GM23248 (cell line): Measurements from ENCODE around the gene DENND1C. TPM values are rescaled to one million over a fixed set of nuclear protein-coding genes. Genes with fewer than 3 reads are reported as not detected.

Experiments
- DNase-seq: peaks from one replicate; pipeline ENCODE4 v3.0.0-alpha.2; 2015
- H2AFZ ChIP-seq: fragments of 200-600 bp; sonication (generic); 2 replicates; pipeline ENCODE4 v1.6.1; 2016; ENCODE audit warnings: antibody characterized with exemption
- H3F3A ChIP-seq: fragments of 200-600 bp; sonication (generic); 2 replicates; pipeline ENCODE4 v1.6.1; 2016; ENCODE audit warnings: mild to moderate bottlenecking, antibody characterized with exemption, mixed run types; ENCODE audit not compliant: insufficient read depth
- H3K27ac ChIP-seq: fragments of 200-600 bp; sonication (generic); 2 replicates; pipeline ENCODE4 v1.5.1; 2016; ENCODE audit warnings: mild to moderate bottlenecking
- H3K27me3 ChIP-seq: fragments of 200-600 bp; sonication (generic); replicated peaks from 2 replicates; pipeline ENCODE4 v1.6.1; 2016; ENCODE audit warnings: mild to moderate bottlenecking; ENCODE audit not compliant: insufficient read depth
- H3K36me3 ChIP-seq: fragments of 200-600 bp; sonication (generic); 2 replicates; pipeline ENCODE4 v1.6.1; 2016; ENCODE audit warnings: low read depth, mild to moderate bottlenecking
- H3K4me1 ChIP-seq: fragments of 200-600 bp; sonication (generic); 2 replicates; pipeline ENCODE4 v1.6.1; 2016; ENCODE audit warnings: mild to moderate bottlenecking; ENCODE audit not compliant: insufficient read depth
- H3K4me2 ChIP-seq: fragments of 200-600 bp; sonication (generic); one replicate; pipeline ENCODE4 v1.6.1; 2016; ENCODE audit warnings: mild to moderate bottlenecking; ENCODE audit not compliant: unreplicated experiment
- H3K4me3 ChIP-seq: fragments of 200-600 bp; sonication (generic); 2 replicates; pipeline ENCODE4 v1.5.1; 2016; ENCODE audit warnings: mild to moderate bottlenecking
- H3K79me2 ChIP-seq: fragments of 200-600 bp; sonication (generic); 2 replicates; pipeline ENCODE4 v1.6.1; 2016; ENCODE audit warnings: mild to moderate bottlenecking; ENCODE audit not compliant: insufficient read depth
- H3K9ac ChIP-seq: fragments of 200-600 bp; sonication (generic); 2 replicates; pipeline ENCODE4 v1.6.1; 2016; ENCODE audit warnings: mild to moderate bottlenecking
- H3K9me2 ChIP-seq: fragments of 200-600 bp; sonication (generic); 2 replicates; pipeline ENCODE4 v1.6.1; 2016; ENCODE audit warnings: mixed run types, mild to moderate bottlenecking, moderate library complexity; ENCODE audit not compliant: insufficient read depth
- H3K9me3 ChIP-seq: fragments of 200-600 bp; sonication (generic); one replicate; pipeline ENCODE4 v1.6.1; 2017; ENCODE audit warnings: low read depth
- H4K20me1 ChIP-seq: fragments of 200-600 bp; sonication (generic); 2 replicates; pipeline ENCODE4 v1.6.0; 2016; ENCODE audit not compliant: insufficient read depth
- EZH2 ChIP-seq: fragments of 200-600 bp; sonication (generic); IDR thresholded peaks from 2 replicates; pipeline ENCODE4 v1.6.1; 2018; ENCODE audit warnings: antibody characterized with exemption, mild to moderate bottlenecking; ENCODE audit not compliant: insufficient read depth, poor library complexity, severe bottlenecking
- EZH2phosphoT487 ChIP-seq: fragments of 200-600 bp; sonication (generic); IDR thresholded peaks from 2 replicates; pipeline ENCODE4 v1.6.1; 2018; ENCODE audit warnings: antibody characterized with exemption, moderate library complexity, mild to moderate bottlenecking, low read depth; ENCODE audit not compliant: insufficient read depth
- WGBS, 2 experiments: methylation state at CpG; one replicate each; pipeline ENCODE4 v1.1.6; 2015 to 2017; ENCODE audit warnings: low lambda C conversion rate in 2 of 2, low coverage in 1 of 2; ENCODE audit errors: missing lambda C conversion rate in 2 of 2; 5-methylcytosine and 5-hydroxymethylcytosine counted together
- in situ Hi-C: fragments of 300-500 bp; cut with MboI; formaldehyde crosslinking; loops from 2 replicates; pipeline ENCODE4 v1.15.0; 2020
- polyA plus RNA-seq: library from polyadenylated mRNA; unstranded; fragments of >200 nt; fragmentation: Nextera tagmentation; extraction: Ambion mirVana; gene quantifications from 2 replicates; pipeline ENCODE4 v1.2.1, GENCODE V29; 2016
- small RNA-seq: library from RNA; depleted of rRNA; stranded (forward); fragments of <200 nt; gene quantifications from one replicate; pipeline ENCODE3, GENCODE V24; 2014; ENCODE audit warnings: low read depth, low replicate concordance
- total RNA-seq: library from RNA; depleted of rRNA; stranded (reverse); fragments of >200 nt; shearing (Covaris generic); gene quantifications from 2 replicates; pipeline ENCODE4 v1.2.3, GENCODE V29; 2014; rRNA removed

DENND1C gene
- total and polyA plus RNA-seq, 2 experiments from 2014 or later = not detected

GRCh38 chr19:6421075-6422014 lies 60.2 kb downstream of the DENND1C start:
- no peak for DNase-seq
- H3K4me3 ChIP-seq = no peak overlapping the region
- peaks cover 11% of the 10 kb centered on the region for H4K20me1 ChIP-seq

DNA sequence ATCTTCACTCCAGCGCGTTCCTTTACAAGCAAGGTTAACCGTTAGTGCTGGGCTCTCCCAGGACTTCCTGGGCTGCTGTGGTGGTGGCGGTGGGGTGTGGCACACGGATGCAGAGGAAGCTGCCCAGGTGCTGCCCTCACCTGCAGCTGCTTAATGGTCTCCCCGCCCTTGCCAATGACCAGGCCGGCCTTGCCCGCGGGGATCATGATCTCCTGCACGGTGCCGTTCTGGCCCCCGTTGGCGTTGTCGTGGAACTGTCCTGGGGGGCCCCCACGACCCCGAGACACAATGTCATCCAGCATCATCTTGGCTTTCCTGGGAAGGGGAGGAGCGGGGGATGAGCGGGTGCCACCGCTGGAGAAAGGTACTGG lies 63.0 kb downstream of the DENND1C start:
- H3K9ac ChIP-seq = no peak overlapping the region
- H3K9me3 ChIP-seq = no peaks in the 10 kb centered on the region
- no peak overlapping the region for H2AFZ ChIP-seq
- H3K27me3 ChIP-seq = no peaks in the 10 kb centered on the region
- H3K4me3 ChIP-seq = no peak overlapping the region
- peaks cover 62% of the 10 kb centered on the region for H3K79me2 ChIP-seq
- peaks cover 12% of the 10 kb centered on the region; the same call in 1 of the 2 replicates for H3K36me3 ChIP-seq
- peaks cover 12% of the 10 kb centered on the region for H3K4me1 ChIP-seq
- no peak for TF ChIP-seq EZH2
- no peak for TF ChIP-seq EZH2phosphoT487
- DNase-seq = no peak
- no peaks in the 10 kb centered on the region; the same call in 1 of the 2 replicates for H3F3A ChIP-seq
- H4K20me1 ChIP-seq = peaks cover 11% of the 10 kb centered on the region
- in situ Hi-C loops = no loop called here
- no peak overlapping the region for H3K4me2 ChIP-seq
- no peak overlapping the region for H3K27ac ChIP-seq
- no peaks in the 10 kb centered on the region for H3K9me2 ChIP-seq
- 91 to 95% methylated on average over 18 to 19 of the region's 19 CpGs for WGBS, 2 experiments

More at GRCh38 chr19:6421075-6422014, 60.2 kb downstream of the DENND1C start:
- peaks cover 68% of the 10 kb centered on the region for H3K79me2 ChIP-seq
- H3K9me3 ChIP-seq = no peaks in the 10 kb centered on the region
- peak overlapping the region; percentile 94 for H3K9ac ChIP-seq
- WGBS, 2 experiments = 78 to 81% methylated on average over 19 to 20 of the region's 20 CpGs
- no peaks in the 10 kb centered on the region; the same call in 1 of the 2 replicates for H3F3A ChIP-seq
- no peak overlapping the region for H3K27ac ChIP-seq
- in situ Hi-C loops = no loop called here
- no peak overlapping the region for H3K4me2 ChIP-seq
- peaks cover 12% of the 10 kb centered on the region for H3K4me1 ChIP-seq
- no peak overlapping the region for H2AFZ ChIP-seq
- no peak for TF ChIP-seq EZH2
- TF ChIP-seq EZH2phosphoT487 = no peak
- no peaks in the 10 kb centered on the region for H3K9me2 ChIP-seq
- peaks cover 12% of the 10 kb centered on the region; the same call in 1 of the 2 replicates for H3K36me3 ChIP-seq
- no peaks in the 10 kb centered on the region for H3K27me3 ChIP-seq

- Histone ChIP-seq H3K27ac (no peak overlapping the region), H3K4me3 (no peak overlapping the region), H3K9ac (no peak overlapping the region), H3K4me1 (peaks cover 10% of the 10 kb centered on the region), H3K4me2 (no peak overlapping the region), H3K9me2 (no peaks in the 10 kb centered on the region), H4K20me1 (peaks cover 10% of the 10 kb centered on the region), H3K36me3 (peaks cover 16% of the 10 kb centered on the region), H3K27me3 (no peaks in the 10 kb centered on the region), H3K79me2 (peaks cover 56% of the 10 kb centered on the region), H2AFZ (no peak overlapping the region), H3F3A (no peaks in the 10 kb centered on the region; the same call in 1 of the 2 replicates), H3K9me3 (no peaks in the 10 kb centered on the region)
- in situ Hi-C loops = no loop called here
- no peak for TF ChIP-seq EZH2phosphoT487
- DNase-seq = peak; percentile 38
- 87 to 89% methylated on average over 31 to 33 of the region's 33 CpGs for WGBS, 2 experiments
Measured at GRCh38 chr19:6417713-6418561, 63.6 kb downstream of the DENND1C start.

Small RNA genes lying within 50 kb of the gene (small RNA-seq; reads per million reads assigned to genes)
- gene AC010503.2 = not detected

Other genes starting within 250 kb of the DENND1C start
- 17.3 and 19.1 TPM in 2 replicates for gene MLLT1, start 201.8 kb downstream of the DENND1C start, total RNA-seq
- gene MLLT1, start 201.8 kb downstream of the DENND1C start, polyA plus RNA-seq = 13.3 and 14.3 TPM in 2 replicates
- 0.22 and 1.0 TPM in 2 replicates for gene ACER1, start 148.2 kb downstream of the DENND1C start, total RNA-seq
- 0.16 TPM in 1 of 2 replicates, not detected in the other for gene ACER1, start 148.2 kb downstream of the DENND1C start, polyA plus RNA-seq
- gene CLPP, start 120.3 kb downstream of the DENND1C start, total RNA-seq = 87.1 and 99.8 TPM in 2 replicates
- 96.0 and 101 TPM in 2 replicates for gene CLPP, start 120.3 kb downstream of the DENND1C start, polyA plus RNA-seq
- 20.2 and 48.5 TPM in 2 replicates for gene ALKBH7, start 109.0 kb downstream of the DENND1C start, total RNA-seq
- gene ALKBH7, start 109.0 kb downstream of the DENND1C start, polyA plus RNA-seq = 72.4 and 79.8 TPM in 2 replicates
- 0.22 and 0.89 TPM in 2 replicates for gene PSPN, start 105.9 kb downstream of the DENND1C start, total RNA-seq
- 0.72 and 0.75 TPM in 2 replicates for gene PSPN, start 105.9 kb downstream of the DENND1C start, polyA plus RNA-seq
- gene GTF2F1, start 88.6 kb downstream of the DENND1C start, total RNA-seq = 43.3 and 48.7 TPM in 2 replicates
- gene GTF2F1, start 88.6 kb downstream of the DENND1C start, polyA plus RNA-seq = 41.2 and 44.0 TPM in 2 replicates
- gene KHSRP, start 57.0 kb downstream of the DENND1C start, total RNA-seq = 55.1 and 61.6 TPM in 2 replicates
- gene KHSRP, start 57.0 kb downstream of the DENND1C start, polyA plus RNA-seq = 16.9 and 17.3 TPM in 2 replicates
- gene SLC25A41, start 48.0 kb downstream of the DENND1C start, total RNA-seq = not detected in 2 replicates
- gene SLC25A41, start 48.0 kb downstream of the DENND1C start, polyA plus RNA-seq = not detected in 2 replicates
- 33.2 and 43.3 TPM in 2 replicates for gene SLC25A23, start 22.0 kb downstream of the DENND1C start, total RNA-seq
- gene SLC25A23, start 22.0 kb downstream of the DENND1C start, polyA plus RNA-seq = 12.5 and 13.7 TPM in 2 replicates
- not detected in 2 replicates for gene CRB3, start 17.5 kb downstream of the DENND1C start, total RNA-seq
- gene CRB3, start 17.5 kb downstream of the DENND1C start, polyA plus RNA-seq = not detected in 2 replicates
- gene TUBB4A, start 20.5 kb upstream of the DENND1C start, total RNA-seq = not detected in 2 replicates
- gene TUBB4A, start 20.5 kb upstream of the DENND1C start, polyA plus RNA-seq = not detected in 2 replicates
- gene TNFSF9, start 49.2 kb upstream of the DENND1C start, total RNA-seq = 0.22 and 1.1 TPM in 2 replicates
- 0.29 and 0.58 TPM in 2 replicates for gene TNFSF9, start 49.2 kb upstream of the DENND1C start, polyA plus RNA-seq
- gene CD70, start 109.4 kb upstream of the DENND1C start, total RNA-seq = not detected in 2 replicates
- gene CD70, start 109.4 kb upstream of the DENND1C start, polyA plus RNA-seq = 0.20 and 0.49 TPM in 2 replicates
- gene TNFSF14, start 188.4 kb upstream of the DENND1C start, total RNA-seq = not detected in 2 replicates
- not detected in 2 replicates for gene TNFSF14, start 188.4 kb upstream of the DENND1C start, polyA plus RNA-seq
- gene C3, start 238.9 kb upstream of the DENND1C start, total RNA-seq = 3.1 and 5.6 TPM in 2 replicates
- 3.5 and 4.8 TPM in 2 replicates for gene C3, start 238.9 kb upstream of the DENND1C start, polyA plus RNA-seq